Measurements from ENCODE around the gene WDFY4.

GRCh38 chr10:48740988-48741387, 56.3 kb downstream of the WDFY4 start:
- TF ChIP-seq CTCF (conservative IDR thresholded peaks at IDR 0.05) (no peak), EZH2 (IDR thresholded peaks at IDR 0.05; ENCODE audit: low read depth) (no peak)

All from PC-9 (cell line).